ENCODE measurements around the gene C6orf136. TPM values are rescaled to one million over a fixed set of nuclear protein-coding genes. Genes with fewer than 3 reads are reported as not detected.
A peak's percentile ranks its signal among the peaks of the same experiment; 100 is the strongest.

C6orf136 gene
- total and polyA plus RNA-seq, 9 of the 15 experiments (the other 6 are each of a cell fraction or from before 2014, with no cell fraction given): 14.1 to 63.1 (median 18.4) TPM

GRCh38 chr6:30672445-30673253 lies 25.7 kb downstream of the C6orf136 start, which contains the start of gene DHX16 (continued):
- no peak for TF ChIP-seq TCFL5 (CRISPR knock-in tag; conservative IDR thresholded peaks at IDR 0.05)
- TF ChIP-seq GABPB2 (CRISPR knock-in tag; conservative IDR thresholded peaks at IDR 0.05): no peak
- TF ChIP-seq CAMTA2 (CRISPR knock-in tag; conservative IDR thresholded peaks at IDR 0.05): no peak
- TF ChIP-seq DNMT1 (IDR thresholded peaks at IDR 0.05): no peak
- 0 out of 2 replicates have a peak, but pooled peaks have one; percentile 30 for TF ChIP-seq CC2D1A (IDR thresholded peaks at IDR 0.05)
- no peak for TF ChIP-seq ZZZ3 (IDR thresholded peaks at IDR 0.05)
- TF ChIP-seq PML (IDR thresholded peaks at IDR 0.05; ENCODE audit: low read length): peak; percentile 40; the same call in 1 of the 2 replicates
- peak; percentile 71; the same call in 1 of the 2 replicates for TF ChIP-seq E2F5 (CRISPR knock-in tag; IDR thresholded peaks at IDR 0.05)
- peak; percentile 88 for TF ChIP-seq KLF16 (IDR thresholded peaks at IDR 0.05)
- no peak for TF ChIP-seq ZNF408 (CRISPR knock-in tag; IDR thresholded peaks at IDR 0.05; ENCODE audit: low read depth)
- no peak for TF ChIP-seq SRSF9 (IDR thresholded peaks at IDR 0.05; ENCODE audit: borderline replicate concordance, low read depth, low read length)
- TF ChIP-seq FOXK1 (CRISPR knock-in tag; IDR thresholded peaks at IDR 0.05; ENCODE audit: borderline replicate concordance): no peak; the same call in none of the 2 replicates
- no peak for TF ChIP-seq GTF2B (IDR thresholded peaks at IDR 0.05; ENCODE audit: extremely low read depth, insufficient read length)
- TF ChIP-seq ZBTB26 (CRISPR knock-in tag; IDR thresholded peaks at IDR 0.05): no peak
- no peak for TF ChIP-seq ZNF717 (CRISPR knock-in tag; IDR thresholded peaks at IDR 0.05)
- no peak for TF ChIP-seq ZNF165 (CRISPR knock-in tag; IDR thresholded peaks at IDR 0.05; ENCODE audit: borderline replicate concordance)
- peak; percentile 60 for TF ChIP-seq RBM25 (IDR thresholded peaks at IDR 0.05; ENCODE audit: low read depth, low read length, severe bottlenecking)
- TF ChIP-seq ZSCAN32 (CRISPR knock-in tag; IDR thresholded peaks at IDR 0.05): no peak

All from K562 (cell line).